Measurements from ENCODE around the gene GRIN1.

GRIN1 gene

DNA sequence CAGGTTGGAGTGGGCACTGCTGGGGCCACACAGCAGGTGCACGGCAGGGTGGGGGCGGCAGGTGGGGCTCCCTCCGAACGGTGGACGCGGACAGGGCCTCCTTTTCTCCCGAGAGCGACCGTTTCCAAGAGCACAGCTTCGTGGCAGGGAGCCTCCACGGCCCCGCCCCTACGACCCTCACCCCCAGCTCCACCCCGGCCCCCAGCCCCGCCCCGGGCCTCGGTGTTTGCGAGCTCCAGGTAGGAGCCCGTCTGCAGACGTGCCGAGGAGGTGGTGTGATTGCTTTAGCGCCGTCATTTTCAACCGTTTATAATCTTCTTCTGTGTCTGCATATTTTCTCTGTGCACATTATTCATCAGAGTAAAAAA lies 8.8 kb downstream of the GRIN1 start:
- Histone ChIP-seq H3K4me1 (peaks cover 12 to 43% (median 30%) of the 10 kb centered on the region in 10 experiments; a peak in 19 of 20 replicates), H3K4me2 (peak overlapping the region in 10 of 11 experiments; percentile 9 to 99 (median 50); a peak in 11 of 22 replicates), H4K20me1 (peaks cover 0 to 27% (median 2%) of the 10 kb centered on the region in 11 experiments; a peak in 7 of 22 replicates), H3K9ac (no peak overlapping the region), H3K36me3 (no peaks in the 10 kb centered on the region), H3K4me3 (no peak overlapping the region), H3K9me3 (replicated peaks in 1 of 11) (no peaks in the 10 kb centered on the region), H3K27me3 (peaks cover 0 to 12% (median 3%) of the 10 kb centered on the region in 11 experiments; a peak in 5 of 22 replicates), H3K27ac (no peak overlapping the region)
- no peak for TF ChIP-seq Cebpa-rat (IDR thresholded peaks at IDR 0.05)

DNA sequence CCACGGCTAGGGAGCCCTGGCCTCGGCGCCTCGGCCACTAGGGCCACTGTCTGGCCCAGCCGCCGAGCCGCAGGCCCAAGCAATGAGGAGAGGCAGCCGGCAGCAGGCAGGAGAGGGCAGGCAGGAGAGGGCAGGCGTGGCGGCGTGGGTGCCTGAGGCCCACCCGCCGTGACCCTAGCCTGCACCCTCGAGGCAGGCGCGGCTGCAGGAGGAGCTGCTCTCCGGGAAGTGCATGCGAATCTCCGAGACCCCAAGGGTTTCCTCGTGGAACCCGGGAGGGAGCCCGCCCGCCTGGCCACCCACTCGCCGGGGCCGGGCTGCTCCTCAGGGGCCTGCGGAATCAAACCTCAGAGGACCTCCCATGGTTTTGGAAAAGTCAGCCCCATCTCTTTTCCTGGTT lies 9.3 kb downstream of the GRIN1 start:
- no peak for TF ChIP-seq Cebpa-rat (IDR thresholded peaks at IDR 0.05)
- Histone ChIP-seq H3K27me3 (peaks cover 0 to 8% (median 0%) of the 10 kb centered on the region in 11 experiments; a peak in 3 of 22 replicates), H3K36me3 (no peaks in the 10 kb centered on the region), H3K9me3 (replicated peaks in 1 of 11) (no peaks in the 10 kb centered on the region), H3K4me1 (peaks cover 12 to 39% (median 30%) of the 10 kb centered on the region in 10 experiments; a peak in 19 of 20 replicates), H3K4me2 (peak overlapping the region; percentile 14 to 99 (median 82); a peak in 16 of 22 replicates), H3K9ac (no peak overlapping the region), H3K4me3 (no peak overlapping the region), H3K27ac (no peak overlapping the region), H4K20me1 (peaks cover 0 to 23% (median 2%) of the 10 kb centered on the region in 11 experiments; a peak in 7 of 22 replicates)

DNA sequence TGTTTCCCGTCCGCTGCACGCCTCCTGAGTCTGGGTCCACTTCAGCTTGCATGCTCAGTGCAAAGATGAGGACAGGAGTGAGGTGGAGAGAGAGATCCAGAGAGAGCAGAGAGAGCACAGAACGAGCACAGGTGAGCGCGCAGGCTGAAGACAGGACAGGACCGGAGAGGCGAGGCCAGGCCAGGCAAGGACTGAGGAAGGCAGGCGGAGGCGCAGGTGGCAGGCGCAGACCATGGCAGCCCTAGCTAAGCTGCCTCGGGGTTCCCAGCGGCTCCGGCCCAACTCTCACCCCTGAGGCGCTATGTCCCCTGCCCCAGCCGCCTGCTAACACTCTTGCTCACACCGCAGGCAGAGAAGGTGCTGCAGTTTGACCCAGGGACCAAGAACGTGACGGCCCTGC lies 9.7 kb downstream of the GRIN1 start:
- Histone ChIP-seq H3K27ac (no peak overlapping the region), H3K4me2 (peak overlapping the region; percentile 14 to 99 (median 82); a peak in 19 of 22 replicates), H4K20me1 (peaks cover 0 to 19% (median 2%) of the 10 kb centered on the region in 11 experiments; a peak in 7 of 22 replicates), H3K4me3 (no peak overlapping the region; a peak in 1 of 20 replicates), H3K36me3 (no peaks in the 10 kb centered on the region), H3K4me1 (peaks cover 12 to 35% (median 30%) of the 10 kb centered on the region in 10 experiments; a peak in 19 of 20 replicates), H3K9ac (peak overlapping the region in 2 of 11 experiments; percentile 66 to 71; a peak in 2 of 22 replicates), H3K27me3 (peaks cover 0 to 4% (median 0%) of the 10 kb centered on the region in 11 experiments; a peak in 2 of 22 replicates), H3K9me3 (replicated peaks in 1 of 11) (no peaks in the 10 kb centered on the region)
- no peak for TF ChIP-seq Cebpa-rat (IDR thresholded peaks at IDR 0.05)

DNA sequence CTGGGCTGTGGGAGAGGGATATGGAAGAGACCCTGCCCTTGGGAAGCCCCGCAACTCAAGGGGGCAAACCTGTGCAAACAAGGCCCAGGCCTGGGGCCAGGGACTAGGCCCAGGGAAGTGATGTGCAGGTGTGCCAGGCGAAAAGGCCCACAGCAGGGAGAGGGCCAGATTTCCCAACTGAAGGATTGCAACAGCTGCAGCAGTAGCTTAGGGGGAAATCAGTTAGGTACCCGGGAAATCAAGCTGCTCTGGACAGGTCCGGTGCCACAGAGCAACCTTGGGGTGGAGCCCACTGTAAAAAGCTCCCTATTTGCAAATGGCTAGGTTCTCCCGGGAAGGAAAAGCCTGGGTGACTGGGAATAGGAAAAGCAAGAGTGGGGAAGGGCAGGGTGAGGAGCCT lies 10.4 kb downstream of the GRIN1 start:
- TF ChIP-seq Cebpa-rat (IDR thresholded peaks at IDR 0.05) = no peak
- Histone ChIP-seq H3K36me3 (no peaks in the 10 kb centered on the region), H4K20me1 (peaks cover 0 to 15% (median 2%) of the 10 kb centered on the region in 11 experiments; a peak in 6 of 22 replicates), H3K4me2 (peak overlapping the region; percentile 43 to 99 (median 82)), H3K4me3 (peak overlapping the region in 5 of 10 experiments; percentile 15 to 52 (median 35); a peak in 4 of 20 replicates), H3K27me3 (no peaks in the 10 kb centered on the region), H3K27ac (peak overlapping the region in 6 of 11 experiments; percentile 38 to 65 (median 57); a peak in 8 of 22 replicates), H3K9ac (peak overlapping the region in 7 of 11 experiments; percentile 12 to 71 (median 63); a peak in 12 of 22 replicates), H3K9me3 (replicated peaks in 1 of 11) (no peaks in the 10 kb centered on the region), H3K4me1 (peaks cover 12 to 33% (median 30%) of the 10 kb centered on the region in 10 experiments; a peak in 19 of 20 replicates)

DNA sequence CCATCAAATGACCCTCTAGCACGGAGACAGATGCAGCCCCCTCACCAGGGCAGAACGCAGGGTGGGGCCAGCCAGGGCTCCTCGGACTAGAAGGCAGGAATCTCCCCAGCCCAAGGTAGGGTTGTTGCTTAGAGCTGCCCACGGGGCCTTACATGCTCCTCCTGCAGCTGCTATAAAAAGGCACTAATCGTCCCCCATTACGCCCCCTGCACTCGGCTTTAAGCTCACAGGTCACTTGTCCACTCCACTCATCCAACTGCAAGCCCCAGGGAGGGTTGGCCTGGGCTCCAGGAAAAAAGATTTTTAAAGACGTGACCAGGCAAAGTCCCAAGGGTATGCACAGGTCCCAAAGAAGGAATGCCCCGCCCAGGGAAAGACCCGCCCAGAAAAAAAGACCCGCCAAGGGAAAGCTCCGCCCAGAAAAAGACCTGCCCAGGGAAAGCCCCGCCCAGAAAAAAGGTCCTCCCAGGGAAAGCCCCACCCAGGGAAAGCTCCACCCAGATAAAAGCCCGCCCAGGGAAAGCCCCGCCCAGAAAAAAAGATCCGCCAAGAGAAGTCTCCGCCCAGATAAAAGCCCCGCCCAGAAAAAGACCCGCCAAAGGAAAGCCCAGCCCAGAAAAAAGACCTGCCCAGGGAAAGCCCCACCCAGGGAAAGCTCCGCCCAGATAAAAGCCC lies 11.1 kb downstream of the GRIN1 start:
- Histone ChIP-seq H3K4me2 (peak overlapping the region; percentile 43 to 99 (median 82)), H3K4me3 (peak overlapping the region in 8 of 10 experiments; percentile 15 to 52 (median 39); a peak in 13 of 20 replicates), H3K27ac (peak overlapping the region in 8 of 11 experiments; percentile 5 to 65 (median 54); a peak in 12 of 22 replicates), H3K9me3 (replicated peaks in 1 of 11) (no peaks in the 10 kb centered on the region), H4K20me1 (peaks cover 0 to 15% (median 2%) of the 10 kb centered on the region in 11 experiments; a peak in 6 of 22 replicates), H3K36me3 (no peaks in the 10 kb centered on the region), H3K9ac (peak overlapping the region in 8 of 11 experiments; percentile 12 to 71 (median 57); a peak in 13 of 22 replicates), H3K27me3 (no peaks in the 10 kb centered on the region), H3K4me1 (peaks cover 12 to 33% (median 30%) of the 10 kb centered on the region in 10 experiments; a peak in 19 of 20 replicates)
- no peak for TF ChIP-seq Cebpa-rat (IDR thresholded peaks at IDR 0.05)

DNA sequence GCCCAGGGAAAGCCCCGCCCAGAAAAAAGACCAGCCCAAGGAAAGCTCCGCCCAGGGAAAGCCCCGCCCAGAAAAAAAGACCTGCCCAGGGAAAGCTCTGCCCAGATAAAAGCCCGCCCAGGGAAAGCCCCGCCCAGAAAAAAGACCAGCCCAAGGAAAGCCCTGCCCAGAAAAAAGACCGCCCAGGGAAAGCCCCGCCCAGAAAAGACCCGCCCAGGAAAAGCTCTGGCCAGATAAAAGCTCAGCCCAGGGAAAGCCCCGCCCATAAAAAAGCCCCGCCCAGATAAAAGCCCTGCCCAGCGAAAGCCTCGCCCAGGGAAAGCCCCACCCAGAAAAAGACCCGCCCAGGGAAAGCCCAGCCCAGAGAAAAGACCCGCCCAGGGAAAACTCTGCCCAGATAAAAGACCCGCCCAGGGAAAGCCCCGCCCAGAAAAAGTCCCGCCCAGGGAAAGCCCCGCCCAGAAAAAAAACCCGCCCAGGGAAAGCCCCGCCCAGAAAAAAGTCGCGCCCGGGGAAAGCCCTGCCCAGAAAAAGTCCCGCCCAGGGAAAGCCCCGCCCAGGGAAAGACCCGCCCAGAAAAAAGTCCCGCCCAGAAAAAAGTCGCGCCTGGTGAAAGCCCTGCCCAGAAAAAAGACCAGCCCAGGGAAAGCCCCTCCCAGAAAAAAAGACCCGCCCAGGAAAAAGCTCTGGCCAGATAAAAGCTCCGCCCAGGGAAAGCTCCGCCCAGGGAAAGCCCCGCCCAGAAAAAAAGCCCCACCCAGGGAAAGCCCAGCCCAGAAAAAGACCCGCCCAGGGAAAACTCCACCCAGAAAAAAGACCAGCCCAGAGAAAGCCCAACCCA lies 11.9 kb downstream of the GRIN1 start:
- peak overlapping the region in 7 of 11 experiments; percentile 12 to 91 (median 37); a peak in 10 of 22 replicates for H3K4me2 ChIP-seq
- H3K27me3 ChIP-seq = no peaks in the 10 kb centered on the region
- peak overlapping the region in 5 of 11 experiments; percentile 1 to 64 (median 47); a peak in 6 of 22 replicates for H3K27ac ChIP-seq
- TF ChIP-seq Cebpa-rat (IDR thresholded peaks at IDR 0.05) = no peak
- peaks cover 12 to 35% (median 30%) of the 10 kb centered on the region in 10 experiments; a peak in 19 of 20 replicates for H3K4me1 ChIP-seq
- H3K9me3 ChIP-seq (replicated peaks in 1 of 11) = no peaks in the 10 kb centered on the region
- H4K20me1 ChIP-seq = peaks cover 0 to 19% (median 2%) of the 10 kb centered on the region in 11 experiments; a peak in 6 of 22 replicates
- H3K36me3 ChIP-seq = no peaks in the 10 kb centered on the region
- H3K9ac ChIP-seq = peak overlapping the region in 1 of 11 experiments; percentile 3; a peak in 1 of 22 replicates
- peak overlapping the region in 1 of 10 experiments; percentile 19; a peak in 2 of 20 replicates for H3K4me3 ChIP-seq

DNA sequence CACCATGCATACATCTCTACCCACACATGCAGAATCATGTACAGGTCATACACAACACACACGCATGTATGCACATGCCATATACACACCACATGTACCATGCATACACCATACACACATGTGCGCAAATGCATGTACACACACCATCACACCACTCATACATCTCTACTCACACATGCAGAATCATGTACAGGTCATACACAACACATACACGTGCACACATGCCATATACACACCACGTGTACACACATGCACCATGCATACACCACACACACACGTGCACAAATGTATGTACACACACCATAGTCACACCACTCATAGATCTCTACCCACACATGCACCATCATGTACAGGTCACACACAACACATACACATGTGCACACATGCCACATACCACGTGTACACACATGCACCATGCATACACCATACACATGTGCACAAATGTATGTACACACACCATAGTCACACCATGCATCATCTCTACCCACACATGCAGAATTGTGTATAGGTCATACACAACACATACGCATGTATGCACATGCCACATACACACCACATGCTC lies 14.0 kb downstream of the GRIN1 start:
- TF ChIP-seq Cebpa-rat (IDR thresholded peaks at IDR 0.05) = no peak
- no peak overlapping the region for H3K9ac ChIP-seq
- H4K20me1 ChIP-seq = peaks cover 0 to 27% (median 2%) of the 10 kb centered on the region in 11 experiments; a peak in 6 of 22 replicates
- no peak overlapping the region for H3K27ac ChIP-seq
- no peaks in the 10 kb centered on the region for H3K36me3 ChIP-seq
- H3K9me3 ChIP-seq (replicated peaks in 1 of 11) = no peaks in the 10 kb centered on the region
- H3K4me3 ChIP-seq = no peak overlapping the region
- H3K4me2 ChIP-seq = no peak overlapping the region
- no peaks in the 10 kb centered on the region for H3K27me3 ChIP-seq
- peaks cover 12 to 38% (median 31%) of the 10 kb centered on the region in 10 experiments; a peak in 19 of 20 replicates for H3K4me1 ChIP-seq

All from BLaER1 treated with 17β-estradiol and CSF1 and Interleukin-3, amounts not matched to agents 10 nM and 100 nM (cell line).